ENCODE measurements around the gene SLC26A8.
A peak's percentile ranks its signal among the peaks of the same experiment; 100 is the strongest.

Gene SLC26A8, protein sequence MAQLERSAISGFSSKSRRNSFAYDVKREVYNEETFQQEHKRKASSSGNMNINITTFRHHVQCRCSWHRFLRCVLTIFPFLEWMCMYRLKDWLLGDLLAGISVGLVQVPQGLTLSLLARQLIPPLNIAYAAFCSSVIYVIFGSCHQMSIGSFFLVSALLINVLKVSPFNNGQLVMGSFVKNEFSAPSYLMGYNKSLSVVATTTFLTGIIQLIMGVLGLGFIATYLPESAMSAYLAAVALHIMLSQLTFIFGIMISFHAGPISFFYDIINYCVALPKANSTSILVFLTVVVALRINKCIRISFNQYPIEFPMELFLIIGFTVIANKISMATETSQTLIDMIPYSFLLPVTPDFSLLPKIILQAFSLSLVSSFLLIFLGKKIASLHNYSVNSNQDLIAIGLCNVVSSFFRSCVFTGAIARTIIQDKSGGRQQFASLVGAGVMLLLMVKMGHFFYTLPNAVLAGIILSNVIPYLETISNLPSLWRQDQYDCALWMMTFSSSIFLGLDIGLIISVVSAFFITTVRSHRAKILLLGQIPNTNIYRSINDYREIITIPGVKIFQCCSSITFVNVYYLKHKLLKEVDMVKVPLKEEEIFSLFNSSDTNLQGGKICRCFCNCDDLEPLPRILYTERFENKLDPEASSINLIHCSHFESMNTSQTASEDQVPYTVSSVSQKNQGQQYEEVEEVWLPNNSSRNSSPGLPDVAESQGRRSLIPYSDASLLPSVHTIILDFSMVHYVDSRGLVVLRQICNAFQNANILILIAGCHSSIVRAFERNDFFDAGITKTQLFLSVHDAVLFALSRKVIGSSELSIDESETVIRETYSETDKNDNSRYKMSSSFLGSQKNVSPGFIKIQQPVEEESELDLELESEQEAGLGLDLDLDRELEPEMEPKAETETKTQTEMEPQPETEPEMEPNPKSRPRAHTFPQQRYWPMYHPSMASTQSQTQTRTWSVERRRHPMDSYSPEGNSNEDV

DNA sequence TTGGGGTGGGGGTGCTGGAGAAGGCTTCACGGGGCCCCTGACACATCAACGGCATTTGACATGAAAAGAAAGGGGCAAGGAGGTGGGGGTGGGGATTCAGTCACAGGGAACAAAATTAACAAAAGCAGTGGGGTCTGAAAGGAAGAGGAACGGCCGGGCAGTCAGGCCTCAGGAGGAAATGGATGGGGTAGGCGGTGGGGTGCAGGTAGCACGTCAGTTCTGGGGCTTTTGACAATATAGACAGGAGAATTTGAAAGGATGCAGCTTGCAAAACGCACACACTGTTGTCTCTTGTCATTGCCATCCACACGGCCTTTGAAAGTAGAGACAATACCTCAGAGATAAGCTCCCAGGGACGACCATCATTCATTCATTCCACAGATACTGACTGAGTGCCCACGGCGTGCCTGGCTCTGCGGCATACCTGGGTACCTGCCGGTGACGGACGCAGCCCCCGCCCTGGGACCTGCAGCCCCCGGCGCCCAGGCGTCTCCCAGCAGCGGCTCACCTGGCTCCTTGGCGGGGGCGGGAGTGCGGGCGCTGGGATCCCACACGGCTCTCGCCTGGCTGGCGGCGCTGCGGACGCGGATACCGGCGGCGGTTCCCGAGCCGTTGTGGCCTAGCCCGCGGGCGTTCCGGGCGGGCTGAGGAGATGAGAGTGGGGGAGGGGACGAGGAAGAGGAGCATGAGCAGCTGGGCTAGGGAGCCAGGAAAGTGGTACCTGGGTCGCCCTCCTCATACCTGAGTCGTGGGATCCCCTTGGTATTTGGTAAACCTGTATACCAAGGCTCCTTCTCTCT, at the start of gene SLC26A8:
Gene SLC26A8 (minus strand): TSS at position 646 of the 800 bp plus-strand sequence. CDS start 4,934 bp downstream, outside the sequence.
- no peak for DNase-seq (ENCODE audit: low spot score)

DNA sequence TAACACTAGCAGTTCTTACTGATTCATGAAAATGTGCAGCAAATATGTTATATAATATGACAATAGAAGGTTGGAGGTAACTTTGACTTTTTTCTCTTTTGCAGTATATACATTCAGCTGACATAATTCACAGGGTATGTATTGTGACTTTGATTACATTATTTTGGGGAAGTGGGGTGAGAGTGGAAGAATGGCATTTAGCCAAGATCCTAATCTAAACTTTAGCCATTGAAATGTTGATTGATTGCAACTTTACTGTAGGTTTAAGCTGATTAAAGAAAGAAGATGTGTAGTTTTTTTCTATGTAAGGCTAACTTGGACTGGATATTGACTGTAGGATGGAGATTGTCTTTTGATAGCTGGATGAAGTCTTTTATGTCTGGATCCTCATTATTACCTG, 49.1 kb upstream of the SLC26A8 start:
- DNase-seq (ENCODE audit: low spot score): no peak

DNA sequence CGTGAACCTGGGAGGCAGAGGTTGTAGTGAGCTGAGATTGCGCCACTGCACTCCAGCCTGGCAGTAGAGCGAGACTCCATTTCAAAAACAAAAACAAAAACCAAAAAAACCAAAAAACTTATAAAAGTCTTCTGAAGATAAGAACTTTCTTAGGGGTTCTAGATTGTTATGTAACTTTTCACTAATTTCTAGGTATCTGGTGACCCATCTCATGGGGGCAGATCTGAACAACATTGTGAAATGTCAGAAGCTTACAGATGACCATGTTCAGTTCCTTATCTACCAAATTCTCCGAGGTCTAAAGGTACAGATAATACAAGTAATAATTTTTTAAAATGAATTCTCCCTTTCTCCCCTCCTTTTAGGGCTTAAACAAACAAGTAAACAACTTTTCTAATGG, 48.2 kb upstream of the SLC26A8 start:
- DNase-seq (ENCODE audit: low spot score): no peak

DNA sequence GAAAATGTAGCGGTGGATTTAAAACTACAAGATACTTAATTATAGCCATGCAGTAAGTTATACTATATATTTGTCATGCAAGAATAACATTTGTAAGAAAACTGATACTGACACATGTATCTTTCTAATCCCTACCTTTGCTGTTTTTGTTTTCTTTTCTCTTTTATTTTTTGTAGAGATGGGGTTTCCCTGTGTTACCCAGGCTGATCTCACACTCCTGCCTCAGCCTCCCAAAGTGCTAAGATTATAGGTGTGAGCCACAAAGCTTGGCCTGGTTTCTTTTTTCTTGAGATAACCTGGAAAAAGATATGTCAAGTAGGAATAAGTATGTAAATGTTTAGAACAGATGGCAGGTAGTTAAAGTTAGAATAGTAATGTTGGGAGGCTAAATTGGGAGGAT, 47.3 kb upstream of the SLC26A8 start:
- no peak for DNase-seq (ENCODE audit: low spot score)

DNA sequence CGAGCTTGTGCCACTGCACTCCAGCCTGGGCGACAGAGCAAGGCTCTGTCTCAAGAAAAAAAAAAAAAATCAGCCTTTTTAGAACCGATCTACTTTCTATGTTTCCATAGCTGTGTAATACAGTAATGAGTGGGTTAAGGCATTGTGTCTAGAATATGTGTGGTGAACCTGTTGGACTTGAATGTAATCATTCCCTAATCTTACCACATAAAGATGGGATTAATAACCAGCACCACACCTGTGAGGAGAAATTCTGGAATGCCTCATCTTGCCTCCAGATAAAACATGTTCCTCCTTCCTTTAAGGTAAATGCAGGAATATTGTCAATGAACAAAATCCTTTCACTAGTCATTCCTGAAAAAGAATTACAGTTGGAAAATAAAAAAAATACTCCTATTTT, 46.8 kb upstream of the SLC26A8 start:
- DNase-seq (ENCODE audit: low spot score): no peak

DNA sequence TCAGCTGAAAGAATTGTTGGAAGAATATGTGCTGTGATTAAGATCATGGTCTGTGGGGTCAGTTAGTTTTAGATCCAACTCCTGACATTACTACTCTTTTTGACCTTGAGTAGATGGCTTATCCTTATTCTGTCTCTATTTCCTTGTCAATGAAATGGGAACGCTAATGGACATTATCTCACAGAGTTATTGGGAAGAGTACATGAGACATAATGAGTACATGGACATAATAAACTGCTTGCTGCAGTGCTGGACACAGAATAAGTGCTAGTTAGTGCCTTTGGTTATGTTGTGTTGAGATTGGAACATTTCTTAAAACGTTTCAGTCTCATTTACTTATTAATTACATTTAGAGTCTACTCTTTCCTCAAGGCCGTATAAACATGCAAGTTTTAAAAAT, 45.8 kb upstream of the SLC26A8 start:
- DNase-seq (ENCODE audit: low spot score): no peak

DNA sequence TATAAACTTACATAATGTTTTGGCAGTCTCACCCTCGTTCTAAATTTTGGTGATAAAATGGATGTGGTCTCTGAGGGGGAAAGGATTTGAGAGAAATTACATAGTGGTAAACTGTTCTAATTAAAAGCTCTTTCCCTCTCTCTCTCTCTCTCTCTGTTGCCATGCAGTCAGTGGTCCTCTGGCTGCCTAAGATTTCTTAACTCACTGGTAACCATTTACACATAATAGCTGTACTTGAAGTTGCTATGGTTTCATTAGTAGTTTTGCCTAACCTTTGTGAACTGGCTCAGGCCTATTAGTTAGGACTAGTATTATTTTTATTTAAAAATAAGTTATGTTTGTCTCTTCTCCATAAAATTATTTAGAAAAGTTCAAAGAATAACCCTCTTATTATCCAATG, 45.1 kb upstream of the SLC26A8 start:
- no peak for DNase-seq (ENCODE audit: low spot score)

DNA sequence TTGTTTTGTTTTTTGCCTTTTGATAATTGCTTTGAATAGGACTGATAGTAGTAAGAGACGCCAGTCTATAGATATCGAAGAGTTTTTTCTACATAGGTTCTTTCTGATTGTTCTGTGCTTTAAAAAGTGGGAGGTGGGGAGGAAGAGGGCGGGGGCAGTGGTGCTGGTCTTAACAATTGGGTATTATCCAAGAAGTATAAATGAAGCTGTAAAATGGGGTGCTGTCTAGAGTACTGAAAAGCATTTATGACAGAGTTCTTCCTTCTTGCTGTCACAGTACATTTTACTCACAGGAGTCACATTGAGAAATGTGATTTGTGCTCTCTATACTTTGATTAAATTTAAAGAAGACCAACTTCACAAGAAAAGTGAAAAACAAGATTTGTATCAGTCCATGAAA, 44.1 kb upstream of the SLC26A8 start:
- no peak for DNase-seq (ENCODE audit: low spot score)

DNA sequence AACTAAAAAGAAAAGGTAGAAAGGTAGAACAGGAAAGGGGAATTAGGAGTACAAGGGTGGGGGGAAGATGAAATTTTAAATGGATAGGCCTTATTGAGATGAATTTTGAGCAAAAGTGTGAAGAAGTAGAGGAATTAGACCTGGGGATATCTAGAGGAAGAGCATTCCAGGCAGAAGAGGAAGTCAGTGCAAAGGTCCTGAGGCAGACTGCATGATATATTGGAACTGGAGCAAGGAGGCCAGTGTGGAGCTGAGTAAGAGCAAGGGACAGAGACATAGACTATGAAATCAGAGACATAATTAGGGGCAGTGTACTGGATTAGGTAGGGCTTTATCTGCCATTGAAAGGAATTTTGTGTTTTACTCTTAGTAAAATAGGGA, 43.6 kb upstream of the SLC26A8 start:
- DNase-seq (ENCODE audit: low spot score): no peak

DNA sequence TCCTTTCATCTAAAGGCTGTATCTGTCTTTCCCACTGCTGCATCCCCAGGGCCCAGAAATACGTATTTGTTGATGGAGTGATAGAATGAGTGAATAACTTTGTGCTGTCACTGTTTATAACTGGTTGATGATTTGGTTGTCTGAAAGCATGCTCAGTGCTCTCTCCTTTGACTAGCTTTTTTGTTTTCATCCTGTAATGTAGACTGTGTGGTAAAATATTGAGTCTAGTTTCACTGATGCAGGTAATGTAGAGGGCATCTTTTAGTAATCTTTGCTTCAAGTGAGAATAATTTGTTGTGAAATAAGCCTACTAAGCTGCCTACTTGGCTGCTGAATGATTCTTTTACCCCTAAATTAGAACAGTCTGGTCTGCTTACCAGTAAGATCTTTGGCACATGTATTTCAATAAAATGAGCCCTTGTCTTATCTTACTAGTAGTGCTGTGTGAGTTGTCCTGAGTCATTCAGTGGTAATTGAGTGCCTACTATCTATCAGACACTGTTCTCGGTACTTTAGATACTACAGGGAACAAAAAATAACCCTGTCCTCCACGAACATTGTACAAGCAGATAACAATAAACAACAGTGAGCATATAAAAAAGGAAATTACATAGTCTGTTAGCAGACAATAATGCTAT, 43.1 kb upstream of the SLC26A8 start:
- peak; percentile 76 for DNase-seq (ENCODE audit: low spot score)

DNA sequence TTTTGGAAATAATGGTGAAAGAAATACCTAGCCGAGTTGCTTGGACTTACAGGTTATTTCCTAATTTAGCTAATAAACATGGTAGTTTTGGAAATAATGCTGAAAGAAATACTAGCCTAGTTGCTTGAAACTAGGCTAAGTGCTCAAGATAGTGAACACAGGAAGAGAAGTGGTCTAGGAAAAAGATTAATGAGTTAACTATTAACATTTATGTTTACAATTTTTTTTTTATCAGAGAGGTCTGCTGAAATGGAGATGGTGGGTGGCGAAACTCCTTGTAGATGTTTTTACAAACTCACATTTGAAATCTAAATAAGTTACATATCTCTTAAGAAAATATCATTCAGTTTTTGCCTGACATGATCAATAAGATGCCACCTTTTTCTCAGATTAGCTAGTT, 42.4 kb upstream of the SLC26A8 start:
- no peak for DNase-seq (ENCODE audit: low spot score)

DNA sequence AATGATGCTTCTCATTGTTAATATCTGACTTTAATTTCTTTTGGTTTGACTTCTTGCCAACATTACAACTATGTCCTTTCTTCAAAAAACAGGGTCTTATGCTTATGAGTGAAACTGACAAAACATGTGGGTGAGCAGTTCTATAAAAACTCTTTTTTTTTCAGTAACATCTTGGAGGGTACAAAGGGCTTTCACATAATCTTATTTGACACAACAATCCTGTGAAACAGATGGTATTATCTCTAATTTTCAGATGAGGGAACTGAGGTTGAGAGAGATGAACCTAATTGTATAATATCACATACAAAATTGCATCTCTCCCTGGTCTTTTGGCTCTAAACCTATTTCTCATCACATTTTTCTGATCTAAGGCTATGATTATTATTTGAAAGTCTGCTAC, 41.5 kb upstream of the SLC26A8 start:
- DNase-seq (ENCODE audit: low spot score): peak; percentile 45

DNA sequence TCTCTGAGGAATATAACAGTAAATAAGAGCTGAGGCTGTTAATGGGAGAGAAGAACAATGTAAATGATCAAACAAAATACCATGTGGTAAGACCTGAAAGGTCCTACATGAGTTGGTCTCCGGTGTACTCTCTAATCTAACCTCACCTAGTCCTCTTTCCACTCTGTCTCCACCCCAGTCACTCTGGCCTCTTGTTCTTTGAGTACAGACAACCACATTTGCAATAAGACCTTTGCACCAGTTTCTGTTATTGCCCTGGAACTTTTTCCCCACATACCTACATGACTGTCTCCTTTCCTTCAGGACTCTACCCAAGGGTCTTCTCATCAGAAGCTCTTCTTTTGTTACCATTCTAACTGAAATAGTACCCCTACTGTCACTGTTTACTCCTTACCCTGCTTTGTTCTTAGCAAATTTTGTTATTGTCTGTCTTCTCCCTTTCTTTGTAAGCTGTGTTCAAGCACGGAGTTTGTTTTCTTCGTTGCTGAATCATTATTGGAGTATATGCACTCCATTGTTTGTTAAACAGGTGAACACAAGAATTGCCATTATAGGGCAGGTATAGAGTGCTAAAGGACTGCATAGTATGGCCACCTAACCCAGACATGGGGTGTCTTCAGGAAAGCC, 40.4 kb upstream of the SLC26A8 start:
- no peak for DNase-seq (ENCODE audit: low spot score)

DNA sequence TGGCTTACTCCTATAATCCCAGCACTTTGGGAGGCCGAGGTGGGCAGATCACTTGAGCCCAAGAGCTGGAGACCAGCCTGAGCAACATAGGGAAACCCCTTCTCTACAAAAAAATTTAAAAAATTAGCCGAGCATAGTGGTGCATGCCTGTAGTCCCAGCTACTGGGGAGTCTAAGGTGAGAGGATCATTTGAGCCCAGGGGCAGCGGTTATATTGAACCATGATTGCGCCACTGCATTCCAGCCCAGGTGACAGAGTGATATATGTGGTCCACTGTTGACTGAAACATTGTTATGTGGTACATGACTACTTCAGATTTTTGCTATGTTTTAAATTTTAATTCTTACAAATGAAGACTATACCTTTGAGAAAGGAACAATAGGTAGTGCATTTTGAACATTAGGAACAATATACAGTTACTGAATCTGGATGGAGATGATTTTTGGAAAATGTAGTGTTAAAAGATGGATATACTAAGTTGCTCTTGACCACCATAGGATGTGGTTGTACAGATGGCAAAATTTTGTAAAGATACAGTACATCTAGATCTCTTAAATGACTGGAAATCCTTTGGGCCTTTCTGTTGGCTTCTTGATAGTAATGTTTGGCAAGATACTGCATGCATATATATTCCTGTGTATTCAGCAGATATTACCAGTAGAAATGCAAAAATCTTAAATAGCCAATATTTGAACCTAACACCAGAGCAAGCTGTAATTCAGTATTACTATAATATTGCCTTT, 39.0 kb upstream of the SLC26A8 start:
- no peak for DNase-seq (ENCODE audit: low spot score)

DNA sequence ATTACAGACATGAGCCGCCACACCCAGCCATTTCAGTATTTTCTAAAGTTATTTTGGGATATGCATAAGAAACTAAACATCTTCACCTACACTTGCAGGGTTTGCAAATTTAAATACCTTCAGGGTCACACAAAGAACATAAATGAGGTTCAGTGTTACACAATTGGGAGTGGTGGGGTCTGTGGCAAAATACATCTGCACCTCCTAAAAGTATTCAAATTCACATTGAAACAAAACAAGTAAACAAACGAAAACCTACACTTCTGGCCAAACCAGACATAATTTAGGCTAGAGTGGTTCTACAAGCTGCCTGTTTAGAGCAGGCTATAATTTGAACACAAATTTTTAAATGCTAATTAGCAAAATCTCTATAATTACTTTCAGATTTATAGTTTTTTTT, 37.8 kb upstream of the SLC26A8 start:
- no peak for DNase-seq (ENCODE audit: low spot score)

DNA sequence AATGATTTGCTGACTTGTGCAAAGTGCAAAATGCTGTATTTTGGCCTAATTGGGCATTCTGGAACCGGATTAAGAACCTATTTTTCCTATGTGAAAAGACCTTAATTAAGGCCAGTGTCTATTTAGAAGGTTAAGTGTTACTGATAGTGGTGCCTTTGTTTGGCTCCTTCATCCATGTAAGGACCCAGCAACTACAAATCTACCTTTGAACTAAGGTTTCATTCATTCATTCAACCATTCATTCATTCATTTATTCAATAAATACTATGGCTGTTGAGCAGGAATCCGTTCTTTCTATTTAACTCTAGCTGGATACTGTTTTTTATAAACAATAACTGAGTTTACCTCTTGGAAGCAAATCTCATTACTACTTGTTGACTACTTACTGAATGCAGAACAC, 36.8 kb upstream of the SLC26A8 start:
- no peak for DNase-seq (ENCODE audit: low spot score)

DNA sequence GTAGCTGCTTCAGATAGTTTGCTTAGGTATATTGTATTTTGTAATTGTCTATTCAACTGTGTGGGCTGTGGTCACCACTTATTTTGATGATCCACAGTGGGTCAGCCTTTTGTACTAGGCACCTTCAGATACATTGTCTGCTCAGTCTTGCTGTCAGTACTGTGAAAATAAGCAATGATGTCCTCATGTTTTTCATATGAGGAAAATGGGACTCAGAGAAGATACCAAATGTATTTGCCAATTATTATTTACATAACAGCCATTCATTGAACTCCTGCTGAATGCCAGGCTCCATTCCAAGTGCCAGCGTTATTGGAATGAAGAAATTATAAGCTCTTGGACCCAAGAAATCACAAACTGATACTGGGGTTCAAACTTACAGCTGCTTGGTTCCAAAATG, 31.7 kb upstream of the SLC26A8 start:
- no peak for DNase-seq (ENCODE audit: low spot score)

DNA sequence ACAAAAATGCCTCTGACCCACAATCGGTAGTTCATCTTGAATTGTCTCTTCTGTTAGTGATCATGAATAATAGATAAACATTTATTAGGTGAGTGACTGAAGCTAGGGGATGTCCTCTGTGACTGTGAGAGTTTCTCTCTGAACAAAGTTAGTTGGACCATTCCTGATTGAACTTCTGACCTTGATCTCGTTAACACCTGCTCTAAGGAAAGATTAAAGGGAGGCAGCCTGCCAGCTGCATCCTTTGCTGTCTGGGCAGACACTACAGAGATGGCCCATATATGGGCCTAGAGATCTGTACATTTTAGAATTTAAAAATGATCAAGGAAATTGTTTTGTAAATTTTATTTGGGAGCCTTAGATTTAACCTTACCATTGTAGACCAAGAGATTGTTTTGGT, 30.5 kb upstream of the SLC26A8 start:
- no peak for DNase-seq (ENCODE audit: low spot score)

DNA sequence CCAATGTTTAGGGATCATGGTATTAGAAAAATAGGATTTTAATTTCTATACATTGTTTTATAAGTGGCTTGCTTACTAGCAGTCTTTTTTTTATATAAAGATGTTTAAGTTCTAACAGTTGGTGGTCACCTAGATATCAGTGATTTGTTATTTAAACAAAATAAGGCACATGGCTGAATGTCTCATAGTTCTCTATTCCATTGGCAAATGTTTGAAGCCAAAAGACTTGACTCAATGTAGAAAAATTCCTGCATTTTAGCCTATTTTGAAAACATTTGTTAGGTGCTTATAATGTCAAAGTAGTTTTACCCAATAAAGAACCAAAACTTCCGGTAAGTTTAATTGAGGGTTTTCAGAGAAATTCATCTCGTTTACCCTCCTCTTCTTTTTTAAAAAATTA, 30.0 kb upstream of the SLC26A8 start:
- DNase-seq (ENCODE audit: low spot score): no peak

DNA sequence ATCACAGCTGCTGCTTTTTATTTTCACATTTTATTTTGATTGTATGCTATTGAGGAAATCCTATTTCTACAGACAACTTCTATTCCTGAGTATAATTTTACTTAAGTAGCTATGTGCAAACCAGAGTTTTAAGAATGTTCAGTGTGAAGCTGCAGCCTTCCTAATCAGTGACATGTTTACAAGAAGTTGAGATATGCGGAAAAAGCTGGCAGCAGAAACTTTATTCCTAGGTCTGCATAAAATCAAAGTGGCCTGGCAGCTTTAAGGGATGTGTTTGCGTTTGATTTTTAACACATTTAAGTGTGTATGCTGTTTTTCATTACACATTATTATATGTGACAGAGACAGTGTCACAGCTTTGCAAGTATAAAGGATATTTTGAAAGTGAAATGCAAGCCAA, 29.4 kb upstream of the SLC26A8 start:
- DNase-seq (ENCODE audit: low spot score): no peak

DNA sequence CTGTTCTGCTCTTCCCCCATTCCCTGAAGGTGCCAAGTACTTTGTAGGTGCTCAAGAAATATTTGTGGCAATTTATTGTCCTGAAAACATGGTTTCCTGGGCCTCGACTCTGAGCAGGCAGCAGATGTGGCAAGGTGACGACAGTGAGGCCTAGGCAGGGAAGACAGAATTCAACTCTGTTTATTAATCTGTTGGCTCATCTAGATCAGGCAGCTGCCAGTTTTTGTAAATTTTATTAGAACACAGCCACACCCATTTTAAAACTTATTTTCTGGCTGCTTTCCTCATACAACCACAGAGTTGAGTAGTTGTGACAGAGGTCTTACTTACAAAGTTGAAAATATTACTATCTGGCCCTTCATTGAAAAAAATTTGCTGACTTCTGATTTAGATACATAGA, 27.7 kb upstream of the SLC26A8 start:
- DNase-seq (ENCODE audit: low spot score): peak; percentile 43
